Stimulated activated CD4-positive, alpha-beta T cell treated with anti-CD3 and anti-CD28 coated beads, Interleukin-4, amount 100 ng/mL, for 1 hour (primary cell): ENCODE results near the gene PIP5K1C.
"Not testable (repeated sequence)": the region's sequence is repeated elsewhere in the genome, so short reads cannot be mapped to it uniquely, and the experiment has no call there.

Experiments
- DNase-seq: peaks from one replicate; pipeline ENCODE4 v3.0.0-alpha.2; 2020

The PIP5K1C gene

DNA sequence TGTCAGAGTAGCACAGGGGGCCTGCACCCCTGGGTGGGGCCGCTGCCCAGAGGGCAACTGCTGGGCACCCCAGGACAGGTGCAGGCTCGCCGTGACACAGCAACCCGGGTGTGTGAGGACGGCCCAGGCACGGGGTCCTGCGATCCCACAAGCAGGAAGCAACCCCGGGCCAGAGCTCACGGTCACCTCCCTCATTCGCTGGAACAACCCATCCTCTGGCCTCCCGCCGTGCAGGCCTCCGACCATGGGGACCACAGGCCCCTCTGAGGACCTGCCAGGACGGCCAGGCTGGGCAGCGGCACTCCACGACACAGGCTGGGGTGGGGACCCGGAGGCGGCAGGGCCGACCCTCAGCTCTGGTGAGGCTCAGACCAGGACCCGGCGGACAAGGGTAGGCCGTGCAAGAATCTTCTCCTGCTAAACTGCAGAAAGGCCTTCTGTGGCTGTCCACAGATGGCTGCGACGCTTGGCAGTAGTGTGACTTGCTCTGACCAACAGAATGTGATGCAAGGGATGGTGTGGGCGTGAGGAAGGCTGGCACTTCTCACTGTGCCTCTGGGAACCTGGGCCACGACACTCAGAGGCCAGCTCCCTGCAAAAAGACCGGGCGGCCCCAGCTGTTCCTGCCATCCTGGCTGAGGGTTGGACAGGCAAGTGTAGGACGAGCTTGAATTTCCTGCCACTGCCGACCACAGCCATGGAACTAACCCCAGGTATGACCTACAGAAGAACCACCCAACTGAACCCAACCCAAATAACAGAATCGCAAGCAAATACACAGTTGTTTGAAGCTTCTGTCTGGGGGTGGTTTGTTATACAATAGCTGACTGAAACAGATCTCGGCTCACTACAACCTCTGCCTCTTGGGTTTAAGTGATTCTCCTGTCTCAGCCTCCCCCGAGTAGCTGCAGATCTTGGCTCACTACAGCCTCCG, 26.5 kb downstream of the PIP5K1C start:
- no peak for DNase-seq

DNA sequence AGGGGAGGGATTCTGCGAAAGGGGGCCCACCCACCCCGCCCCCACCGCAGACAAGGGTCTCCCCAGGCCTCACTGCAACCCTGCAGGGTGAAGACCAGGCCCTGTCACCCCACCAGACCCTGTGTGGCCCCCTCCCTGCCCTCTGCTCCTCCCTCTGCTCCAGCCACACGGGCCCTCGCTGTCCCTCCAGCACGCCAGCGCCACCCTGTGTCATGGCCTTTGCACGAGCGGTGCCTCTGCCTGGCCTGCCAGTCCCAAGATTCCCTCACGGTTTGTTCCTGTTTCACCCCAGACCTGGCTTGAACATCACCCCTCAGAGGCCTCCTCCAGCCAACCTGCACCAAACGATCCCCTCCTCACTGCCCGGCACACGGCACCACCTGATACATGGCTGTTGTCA, 27.3 kb downstream of the PIP5K1C start:
- DNase-seq = no peak

DNA sequence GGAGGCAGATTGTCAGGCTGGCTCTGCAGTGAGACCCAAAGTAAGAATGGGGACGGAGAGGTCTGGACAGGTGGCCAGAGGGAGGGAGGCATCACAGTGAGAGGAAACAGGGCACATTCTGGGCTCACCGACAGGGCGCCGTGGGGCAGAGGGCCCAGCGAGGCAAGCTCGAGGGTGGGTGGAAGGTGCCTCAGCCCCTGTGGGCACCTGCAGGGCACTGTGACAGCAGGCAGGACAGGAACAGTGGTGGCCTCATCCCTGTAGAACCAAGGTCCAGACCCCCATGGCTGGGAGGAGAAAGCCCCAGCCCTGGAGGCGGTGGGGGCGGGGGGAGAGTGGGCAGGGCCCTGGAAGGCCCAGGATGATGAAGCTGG, 27.7 kb downstream of the PIP5K1C start:
- no peak for DNase-seq

DNA sequence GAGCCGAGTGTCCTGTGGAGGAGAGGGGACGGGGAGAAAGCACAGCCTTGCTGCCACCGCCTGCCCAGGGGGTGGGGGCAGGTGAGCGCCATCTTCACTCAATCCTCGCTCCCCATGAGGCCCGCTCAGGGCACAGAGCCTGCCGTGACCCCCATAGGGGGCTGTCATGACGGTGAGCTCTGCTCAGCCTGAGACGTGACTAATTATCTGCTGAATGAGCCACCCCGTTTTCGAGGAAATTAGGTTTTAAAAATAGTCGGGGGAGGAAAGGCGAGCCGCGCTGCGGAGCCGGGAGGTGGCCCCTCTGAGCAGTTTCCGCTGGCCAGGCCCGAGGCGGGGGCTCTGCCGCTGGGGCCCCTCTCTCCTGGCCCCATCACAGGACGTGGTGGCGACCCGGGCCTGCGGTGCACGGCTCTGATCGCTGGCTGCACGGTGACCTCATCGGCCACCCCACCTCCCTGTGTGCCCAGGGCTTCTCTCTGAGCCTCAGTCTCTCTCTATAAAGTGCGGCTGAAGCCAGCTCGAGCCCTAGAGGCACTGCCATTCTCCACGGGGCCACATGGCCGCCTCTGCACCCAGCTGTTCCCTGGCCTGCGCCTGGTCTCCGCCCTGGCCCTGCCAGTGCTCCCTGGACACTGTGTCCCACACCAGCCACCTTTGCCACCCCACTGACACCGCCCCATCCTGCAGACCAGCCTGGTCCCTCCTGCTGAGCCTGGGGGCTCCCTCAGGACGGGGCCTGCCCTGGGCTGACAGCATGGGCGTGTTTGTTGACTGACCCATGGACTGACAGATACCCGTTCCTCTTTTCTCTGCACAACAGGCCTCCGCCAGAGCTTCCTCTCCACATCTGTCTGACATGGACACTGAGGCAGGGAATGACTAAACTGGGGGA, 28.3 kb downstream of the PIP5K1C start:
- DNase-seq = peak; percentile 18

DNA sequence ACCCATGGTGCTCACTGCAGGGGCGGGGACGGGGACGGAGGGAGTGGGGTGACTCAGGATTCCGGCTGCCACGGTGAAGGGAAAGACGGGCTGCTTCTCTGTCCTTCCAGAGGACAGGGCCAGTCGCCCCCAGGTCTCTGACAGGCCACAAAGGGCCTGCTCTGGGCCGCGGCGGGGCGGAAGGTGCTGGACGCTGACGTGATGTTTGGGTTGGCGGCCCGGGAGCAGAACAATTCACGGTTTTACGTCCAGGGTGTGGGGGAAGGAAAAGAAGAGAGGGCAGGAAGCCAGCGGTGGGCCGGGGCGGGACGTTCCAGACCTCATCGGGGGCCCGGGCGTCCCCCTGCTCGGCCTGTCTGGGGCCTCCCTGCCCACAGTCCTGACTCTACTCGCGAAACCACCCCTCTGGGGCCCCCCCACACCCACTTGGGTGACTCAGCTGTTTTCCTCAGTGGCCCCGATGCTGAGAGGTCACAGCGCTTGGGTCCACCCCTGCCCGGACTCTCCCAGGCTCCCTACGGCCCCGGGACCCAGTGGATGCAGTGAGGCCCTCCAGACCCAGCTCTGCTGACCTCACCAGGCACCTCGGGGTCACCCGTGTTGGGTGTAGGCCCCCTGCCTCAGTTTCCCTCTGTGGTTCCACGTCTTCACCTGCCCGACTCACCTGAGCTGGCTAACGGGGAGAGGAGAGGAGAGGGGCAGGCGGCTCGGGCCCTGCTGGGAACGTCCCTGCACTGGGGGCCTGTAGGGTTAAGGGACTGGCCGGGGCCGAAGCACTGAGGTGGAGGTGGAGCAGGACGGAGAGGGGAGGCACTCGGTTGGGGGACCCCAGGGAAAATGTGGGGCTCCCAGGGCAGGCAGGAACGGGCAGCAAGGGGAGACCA, 29.2 kb downstream of the PIP5K1C start:
- peak; percentile 41 for DNase-seq

DNA sequence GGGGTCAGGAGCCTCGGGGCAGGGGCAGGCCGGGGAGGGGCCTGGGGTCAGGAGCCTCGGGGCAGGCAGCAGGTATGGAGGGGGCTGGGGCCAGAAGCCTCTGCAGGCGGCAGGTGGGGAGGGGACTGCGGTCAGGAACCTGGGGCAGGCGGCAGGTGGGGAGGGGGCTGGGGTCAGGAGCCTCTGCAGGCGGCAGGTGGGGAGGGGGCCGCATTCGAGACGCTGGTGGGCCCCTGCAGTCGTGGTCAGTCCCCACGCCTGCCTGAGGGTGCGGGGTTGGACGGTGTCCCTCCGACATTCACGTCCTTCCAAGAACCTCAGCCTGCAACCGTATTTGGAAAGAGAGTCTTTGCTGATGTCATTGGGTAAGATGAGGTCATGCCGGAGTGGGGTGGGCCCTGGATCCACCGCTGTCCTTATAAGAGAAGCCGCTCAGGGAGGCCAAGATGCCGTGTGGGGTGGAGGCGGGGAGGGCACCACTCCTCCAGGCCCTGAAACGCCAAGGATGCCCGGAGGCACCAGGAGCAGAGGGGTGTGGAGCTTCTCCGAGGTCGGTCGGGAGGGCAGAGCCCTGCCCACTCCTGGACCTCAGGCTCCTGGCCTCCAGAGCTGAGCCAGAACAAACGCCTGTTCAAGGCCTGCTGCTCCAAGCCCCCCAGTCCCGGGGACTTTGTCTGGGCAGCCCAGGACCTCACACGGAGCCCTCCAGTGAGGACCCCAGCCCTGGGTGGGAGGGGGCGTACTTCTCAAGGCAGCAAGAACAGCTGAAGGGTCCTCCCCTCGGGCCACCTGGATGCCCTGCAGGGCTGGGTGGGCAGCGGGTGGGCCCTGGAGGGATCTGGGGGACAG, 30.1 kb downstream of the PIP5K1C start:
- no peak for DNase-seq

DNA sequence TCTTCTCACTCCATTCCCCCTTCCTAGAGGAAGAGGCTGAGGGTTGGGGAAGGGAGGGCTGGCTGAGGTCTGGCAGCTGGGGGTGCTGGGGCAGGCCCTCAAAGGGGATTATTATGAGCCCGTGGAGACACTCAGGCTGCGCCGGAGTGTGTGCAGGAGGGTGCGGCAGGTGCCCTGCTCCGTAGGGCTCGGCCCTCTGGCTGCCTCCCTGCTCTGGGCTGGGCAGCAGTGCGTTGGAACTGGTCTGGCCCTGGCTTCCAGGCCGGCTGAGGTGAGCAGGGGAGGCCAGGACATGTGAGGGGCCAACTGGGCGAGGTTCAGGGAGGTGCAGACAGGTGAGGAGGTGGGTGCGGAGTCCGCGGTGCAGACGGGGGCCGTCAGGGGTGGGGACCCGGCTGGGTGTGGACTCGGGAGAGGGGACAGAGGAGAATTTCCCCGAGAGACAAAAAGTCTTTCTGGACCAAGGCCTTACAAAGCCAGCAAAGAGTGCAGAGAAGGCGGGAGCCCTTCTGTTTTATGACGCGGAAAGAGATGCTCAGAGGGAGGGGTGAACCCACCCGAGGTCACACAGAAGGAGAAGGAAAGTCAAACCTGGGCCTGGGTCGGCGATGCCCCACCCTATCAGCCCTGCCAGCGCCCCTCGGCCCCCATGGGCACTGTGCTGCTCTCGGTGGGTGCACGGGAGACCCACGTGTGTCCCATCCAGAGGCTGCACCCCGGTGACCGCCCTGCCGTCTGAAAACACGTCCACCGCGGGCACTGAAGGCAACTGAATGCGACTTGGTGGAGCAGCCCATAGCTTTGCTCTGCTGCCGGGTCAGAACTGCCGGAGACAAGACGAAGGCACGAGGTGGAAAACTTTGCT, 31.0 kb downstream of the PIP5K1C start:
- no peak for DNase-seq

DNA sequence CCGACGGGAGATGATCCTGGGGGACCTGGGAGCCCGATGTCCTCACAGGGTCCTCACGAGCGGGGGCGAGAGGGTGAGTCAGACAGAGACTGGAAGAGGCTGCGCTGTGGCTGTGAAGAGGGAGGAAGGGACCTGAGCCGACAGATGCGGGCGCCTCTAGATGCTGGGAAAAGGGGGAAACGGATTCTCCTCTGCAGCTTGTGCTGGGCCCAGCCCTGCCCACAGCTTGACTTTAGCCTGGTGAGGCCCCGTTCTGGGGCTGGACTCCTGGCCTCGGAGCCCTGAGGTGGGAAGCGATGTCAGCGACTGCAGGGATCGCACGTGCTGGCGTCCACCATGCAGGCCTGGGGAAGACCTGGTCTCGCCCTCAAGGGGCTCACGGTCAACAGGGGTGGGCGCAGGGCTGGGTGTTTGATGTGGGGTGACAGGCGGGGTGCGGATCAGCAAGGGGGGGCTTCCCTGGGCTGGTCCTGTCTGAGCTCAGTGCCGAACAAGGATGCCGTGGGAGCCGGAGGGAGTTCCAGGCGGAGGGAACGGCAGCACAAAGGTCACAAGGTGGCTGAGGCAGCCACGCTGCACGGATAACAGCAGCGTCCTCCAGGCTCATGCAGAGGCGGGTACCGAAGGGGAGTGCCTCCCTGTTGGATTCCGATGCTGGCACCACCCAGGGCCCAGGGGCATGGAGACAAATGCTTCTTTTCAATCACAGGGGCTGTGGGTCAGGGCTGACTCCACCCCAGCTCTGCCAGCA, 31.8 kb downstream of the PIP5K1C start:
- no peak for DNase-seq

DNA sequence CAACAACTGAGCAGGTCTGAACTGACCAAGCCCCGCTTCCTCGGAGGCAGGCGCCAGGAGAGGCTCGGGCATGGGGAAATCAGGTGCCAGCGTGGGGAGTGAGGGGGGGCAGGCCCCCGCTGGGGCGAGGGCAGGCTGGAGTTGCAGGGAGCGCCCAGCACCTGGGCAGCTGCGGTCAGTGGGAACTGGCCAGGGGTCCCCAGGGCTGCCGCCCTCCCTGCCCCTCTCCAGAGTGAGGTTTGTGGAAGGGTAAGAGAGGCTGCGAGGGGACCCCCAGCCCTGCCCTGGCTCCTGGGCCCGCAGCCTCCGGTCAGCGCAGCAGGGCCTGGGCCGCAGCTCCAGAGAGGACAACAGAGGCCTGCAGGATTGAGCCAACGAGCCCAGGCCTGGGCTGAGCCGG, 32.5 kb downstream of the PIP5K1C start:
- DNase-seq = no peak

DNA sequence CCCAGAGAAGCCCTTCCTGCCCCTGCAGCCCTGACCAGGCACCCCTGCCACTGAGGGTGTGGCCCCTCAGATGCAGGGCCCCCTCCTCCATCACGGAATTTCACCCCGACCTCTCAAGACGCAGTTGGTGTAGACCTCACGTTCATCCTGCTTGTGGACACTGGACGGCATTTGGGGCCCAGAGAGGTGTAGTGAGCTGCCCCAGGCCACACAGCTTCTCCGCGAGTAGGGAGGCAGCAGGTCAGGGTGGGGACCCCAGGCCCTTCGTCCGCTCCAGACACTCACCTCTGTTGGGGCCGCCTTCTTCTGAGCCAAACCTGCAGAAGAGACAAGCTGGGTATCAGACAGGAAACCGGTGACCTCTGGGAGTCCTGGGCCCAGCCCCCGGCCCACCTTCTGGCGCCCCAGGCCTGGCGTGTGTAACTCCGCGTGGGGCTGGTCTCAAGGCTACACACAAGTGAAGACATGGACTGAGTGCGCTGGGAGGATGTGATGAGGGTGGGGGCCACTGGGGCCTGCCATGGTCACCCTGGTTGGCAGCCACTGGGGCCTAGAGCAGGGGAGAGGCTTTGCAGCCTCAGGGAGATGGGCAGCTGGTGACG, 33.1 kb downstream of the PIP5K1C start:
- DNase-seq = no peak

DNA sequence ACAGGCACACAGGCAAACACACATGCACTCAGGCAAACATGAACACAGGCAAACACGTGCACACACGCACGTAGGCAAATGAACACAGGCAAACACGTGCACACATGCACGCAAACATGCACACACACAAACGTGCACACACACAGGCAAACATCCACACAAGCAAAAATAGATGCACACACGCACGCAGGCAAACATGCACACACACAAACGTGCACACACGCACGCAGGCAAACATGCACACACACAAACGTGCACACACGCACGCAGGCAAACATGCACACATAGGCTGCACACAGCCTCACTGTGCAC, 33.8 kb downstream of the PIP5K1C start:
- not testable (repeated sequence) for DNase-seq

DNA sequence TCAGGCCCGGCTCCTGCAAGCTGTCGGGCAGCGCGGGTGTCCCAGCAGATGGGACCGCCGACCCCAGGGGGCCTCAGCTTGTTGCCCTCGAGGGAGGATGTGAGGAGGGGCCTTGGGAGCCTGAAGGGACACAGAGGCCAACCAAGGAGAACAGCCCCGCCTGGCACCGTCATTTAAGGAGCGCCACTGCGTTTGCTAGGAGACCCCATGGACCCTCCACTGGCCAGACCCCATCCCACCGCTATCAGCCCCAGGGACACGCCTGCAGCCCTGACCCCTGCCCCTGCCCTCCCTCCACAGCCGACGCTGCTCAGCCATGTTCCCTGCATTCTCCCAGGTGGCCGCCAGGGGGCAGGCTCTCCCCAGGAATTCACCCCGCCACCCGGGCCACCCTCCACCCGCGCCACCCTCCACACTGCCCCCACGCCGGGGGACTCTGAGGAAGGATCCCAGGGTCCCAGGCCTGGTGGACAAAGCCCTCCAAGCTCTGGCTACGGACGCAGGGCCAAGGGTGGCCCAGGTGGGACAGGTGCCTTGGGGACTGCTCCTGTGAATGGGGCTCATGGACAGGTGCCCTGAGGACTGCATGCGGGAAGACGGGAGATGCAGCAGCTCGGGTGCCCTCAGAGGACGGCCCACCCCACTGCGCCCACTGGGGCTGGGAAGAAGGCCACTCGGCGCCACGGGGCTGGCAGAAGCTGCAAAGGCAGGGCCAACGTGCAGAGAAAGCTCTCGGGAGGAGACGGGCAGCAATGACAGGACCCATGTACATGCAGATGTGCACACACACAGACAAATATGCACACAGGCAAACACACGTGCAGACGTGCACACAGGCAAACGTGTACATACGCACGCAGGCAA, 34.4 kb downstream of the PIP5K1C start:
- peak; percentile 78 for DNase-seq

DNA sequence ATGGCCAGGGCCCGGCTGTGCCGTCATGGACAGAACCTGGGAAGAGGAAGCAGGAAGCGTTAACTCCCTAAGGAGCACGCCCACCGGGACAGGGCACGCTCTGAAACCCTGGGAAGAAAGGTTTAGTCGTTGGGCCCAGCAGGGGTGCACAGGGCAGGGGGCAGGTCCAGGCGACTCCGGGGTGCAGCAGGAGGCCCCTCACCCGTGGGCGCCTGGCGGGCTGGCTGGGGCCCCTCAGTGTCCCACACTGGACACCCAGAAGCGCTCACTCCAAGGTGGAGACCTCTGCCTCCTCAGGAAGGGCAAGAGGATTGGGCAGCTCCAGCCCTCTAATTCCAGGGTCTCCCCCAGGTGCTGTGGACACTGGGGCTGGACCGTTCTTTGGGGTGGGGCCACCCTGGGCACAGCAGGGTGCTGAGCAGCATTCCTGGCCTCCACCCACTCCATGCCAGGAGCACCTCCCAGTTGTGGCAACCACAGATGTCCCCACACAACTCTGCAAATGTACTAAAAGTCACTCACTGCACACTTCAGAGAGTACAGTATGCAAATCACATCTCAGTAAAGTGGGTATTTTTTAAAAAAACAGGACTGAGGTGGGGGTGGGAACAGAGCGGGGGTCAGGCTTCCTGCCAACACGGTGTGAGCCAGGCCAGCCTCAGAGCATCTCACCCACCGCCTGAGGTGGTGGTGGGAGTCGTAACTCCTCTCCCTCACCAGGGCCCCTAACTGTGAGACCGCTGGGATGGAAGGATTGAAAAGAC, 35.2 kb downstream of the PIP5K1C start:
- DNase-seq = no peak

DNA sequence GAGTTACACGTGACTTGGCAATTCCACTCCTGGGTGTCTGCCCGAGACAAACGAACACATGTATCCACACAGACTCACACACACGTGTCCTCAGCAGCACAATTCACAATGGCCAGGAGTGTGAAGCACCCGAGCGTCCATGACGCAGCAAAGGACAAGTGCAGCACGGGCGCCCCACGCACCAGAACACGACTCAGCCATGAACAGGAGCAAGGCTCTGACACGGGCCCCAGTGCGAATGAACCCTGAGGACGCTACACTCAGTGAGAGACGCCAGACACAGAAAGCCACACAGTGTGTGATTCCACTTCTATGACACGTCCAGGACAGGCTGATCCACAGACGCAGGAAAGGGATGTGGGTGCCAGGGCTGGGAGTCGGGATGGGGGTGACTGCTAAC, 36.4 kb downstream of the PIP5K1C start:
- DNase-seq = no peak

DNA sequence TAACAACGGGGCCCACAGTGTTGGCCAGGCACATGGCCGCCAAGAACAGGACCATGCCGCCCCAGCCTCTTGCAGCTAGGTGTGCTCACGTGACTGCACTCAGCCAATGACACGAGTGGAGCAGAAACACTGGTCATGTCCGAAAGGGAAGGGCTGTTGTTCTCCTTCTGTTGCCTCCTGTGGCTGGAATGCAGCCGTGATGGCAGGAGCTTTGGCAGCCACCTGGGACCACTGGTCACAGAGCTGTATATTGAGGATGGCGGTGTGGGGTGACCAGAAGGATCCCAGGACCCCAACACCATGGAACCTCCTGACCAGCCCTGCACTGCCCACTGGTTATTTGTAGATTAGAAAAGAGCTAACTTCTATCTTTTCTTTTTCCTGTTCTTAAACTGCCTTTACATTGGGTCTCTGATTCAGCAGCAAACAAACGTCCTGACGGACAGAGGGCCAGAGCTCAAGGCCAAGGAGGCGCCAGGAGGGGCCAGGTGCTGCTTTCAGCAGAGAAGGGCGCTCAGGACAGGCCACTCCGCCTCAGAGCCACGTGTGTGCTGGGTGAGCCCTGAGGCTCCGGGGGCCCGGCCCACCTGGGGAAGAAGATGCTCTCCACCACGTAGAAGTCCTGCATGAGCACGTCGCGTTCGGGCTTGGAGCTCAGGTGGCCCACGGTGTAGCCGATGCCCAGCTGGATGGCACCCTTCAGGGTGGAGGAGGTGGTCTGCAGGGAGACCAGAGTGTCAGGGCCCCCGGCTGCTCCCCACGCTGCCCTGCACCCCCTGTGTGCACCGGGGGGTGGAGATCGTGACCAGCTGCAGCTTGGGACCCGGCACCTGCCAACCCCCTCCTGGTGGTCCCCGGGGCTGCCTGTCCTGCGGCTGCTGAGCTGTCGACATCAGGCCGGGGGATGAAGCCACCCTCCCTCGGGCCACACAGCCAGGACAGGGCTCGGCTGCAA, 38.7 kb downstream of the PIP5K1C start:
- DNase-seq = no peak

DNA sequence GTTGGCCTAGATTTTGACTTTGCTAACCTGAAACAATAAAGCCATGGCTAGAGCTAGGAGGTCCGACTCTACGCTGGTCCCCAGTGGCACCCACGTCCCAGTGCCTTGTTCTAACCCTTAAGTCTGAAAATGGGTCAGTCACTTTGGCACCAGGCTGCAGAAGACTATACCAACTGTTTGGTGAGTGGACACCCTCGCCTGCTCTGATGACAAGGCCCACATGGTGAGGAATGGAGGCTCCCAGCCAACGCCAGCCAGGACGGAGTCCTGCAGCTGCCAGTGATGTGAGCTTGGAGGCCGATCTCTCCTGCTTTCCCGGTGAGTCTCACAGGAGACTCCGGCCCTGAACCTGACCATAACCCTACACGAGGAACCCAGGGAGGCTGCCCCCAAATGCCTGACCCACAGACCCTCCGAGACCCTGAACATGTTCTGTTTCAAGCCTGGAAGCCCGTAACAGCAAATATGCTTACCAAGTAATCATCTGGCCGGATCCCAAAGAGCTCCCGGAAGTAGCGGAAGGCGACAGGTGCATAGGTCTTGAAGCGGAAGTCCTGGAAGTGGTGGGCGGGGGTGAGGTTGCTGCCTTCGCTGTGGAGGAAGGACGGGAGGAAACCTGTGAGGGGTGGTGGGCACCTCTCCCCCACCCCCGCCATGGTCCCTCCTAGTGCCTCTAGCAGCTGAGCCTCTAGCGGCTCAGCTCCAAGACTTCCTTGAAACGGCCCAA, 39.6 kb downstream of the PIP5K1C start:
- no peak for DNase-seq
